ENCODE measurements around the gene CCSER2. TPM values are rescaled to one million over a fixed set of nuclear protein-coding genes. Genes with fewer than 3 reads are reported as not detected.

The CCSER2 gene
- total RNA-seq, 6 experiments from 2014 or later, result 18.2 to 28.8 (median 25.9) TPM

- DNase-seq (no peak), ATAC-seq (no peak)
- WGBS (ENCODE audit: insufficient coverage, low coverage, low lambda C conversion rate, missing lambda C conversion rate), result 90% methylated on average over 7 of the region's 9 CpGs
- Histone ChIP-seq H3K9me3 (no peaks in the 10 kb centered on the region), H3K4me3 (no peak overlapping the region), H3K27ac (no peak overlapping the region), H3K27me3 (no peaks in the 10 kb centered on the region), H3K36me3 (no peaks in the 10 kb centered on the region), H3K4me1 (no peaks in the 10 kb centered on the region)
- intact Hi-C loops (cut with DNase I), result no loop called here
- TF ChIP-seq POLR2A (IDR thresholded peaks at IDR 0.05) (no peak), CTCF (IDR thresholded peaks at IDR 0.05) (no peak)
Measured at GRCh38 chr10:84530724-84531325, 202.4 kb downstream of the CCSER2 start.

GRCh38 chr10:84531396-84531795 lies 203.0 kb downstream of the CCSER2 start:
- Histone ChIP-seq H3K36me3 (no peaks in the 10 kb centered on the region), H3K4me1 (no peaks in the 10 kb centered on the region), H3K27ac (no peak overlapping the region), H3K27me3 (no peaks in the 10 kb centered on the region), H3K4me3 (no peak overlapping the region), H3K9me3 (no peaks in the 10 kb centered on the region)
- WGBS (ENCODE audit: insufficient coverage, low coverage, low lambda C conversion rate, missing lambda C conversion rate), result 69% methylated on average over 2 of the region's 2 CpGs
- ATAC-seq (no peak), DNase-seq (no peak)
- intact Hi-C loops (cut with DNase I), result no loop called here
- TF ChIP-seq CTCF (IDR thresholded peaks at IDR 0.05) (no peak), POLR2A (IDR thresholded peaks at IDR 0.05) (no peak)

- no peaks in the 10 kb centered on the region for H3K9me3 ChIP-seq
- intact Hi-C loops (cut with DNase I), result no loop called here
- no peak for DNase-seq
- TF ChIP-seq CTCF (IDR thresholded peaks at IDR 0.05) (peak in 1 of 4 donors; percentile 16), POLR2A (IDR thresholded peaks at IDR 0.05) (no peak)
- ATAC-seq, result no peak
- no CpG with 5 or more reads among the region's 2 CpGs for WGBS (ENCODE audit: insufficient coverage, low coverage, low lambda C conversion rate, missing lambda C conversion rate)
- no peaks in the 10 kb centered on the region for H3K36me3 ChIP-seq
- H3K27me3 ChIP-seq, result no peaks in the 10 kb centered on the region
- no peak overlapping the region for H3K4me3 ChIP-seq
- H3K27ac ChIP-seq, result no peak overlapping the region
- H3K4me1 ChIP-seq, result no peaks in the 10 kb centered on the region
Measured at GRCh38 chr10:84534168-84534567, 205.8 kb downstream of the CCSER2 start.

GRCh38 chr10:84537447-84537931 lies 209.1 kb downstream of the CCSER2 start:
- Histone ChIP-seq H3K27me3 (no peaks in the 10 kb centered on the region), H3K4me3 (no peak overlapping the region), H3K4me1 (peaks cover 0 to 5% (median 0%) of the 10 kb centered on the region in 4 donors), H3K27ac (no peak overlapping the region), H3K9me3 (no peaks in the 10 kb centered on the region), H3K36me3 (no peaks in the 10 kb centered on the region)
- DNase-seq (peak in 1 of 3 donors; percentile 49), ATAC-seq (peak; percentile 84 to 90 (median 86))
- 4% methylated on average over 8 of the region's 8 CpGs for WGBS (ENCODE audit: insufficient coverage, low coverage, low lambda C conversion rate, missing lambda C conversion rate)
- intact Hi-C loops (cut with DNase I), result loop anchor here in 1 of 2 donors (5.0 kb wide), 1 partner anchor 275 kb away; no protein-coding TSS in a partner anchor
- TF ChIP-seq POLR2A (IDR thresholded peaks at IDR 0.05) (no peak), CTCF (IDR thresholded peaks at IDR 0.05) (peak; percentile 85 to 87 (median 86))

Measured in right lobe of liver (tissue), 6 donors.